Measurements from ENCODE around the gene GLIS1.

The GLIS1 gene

DNA sequence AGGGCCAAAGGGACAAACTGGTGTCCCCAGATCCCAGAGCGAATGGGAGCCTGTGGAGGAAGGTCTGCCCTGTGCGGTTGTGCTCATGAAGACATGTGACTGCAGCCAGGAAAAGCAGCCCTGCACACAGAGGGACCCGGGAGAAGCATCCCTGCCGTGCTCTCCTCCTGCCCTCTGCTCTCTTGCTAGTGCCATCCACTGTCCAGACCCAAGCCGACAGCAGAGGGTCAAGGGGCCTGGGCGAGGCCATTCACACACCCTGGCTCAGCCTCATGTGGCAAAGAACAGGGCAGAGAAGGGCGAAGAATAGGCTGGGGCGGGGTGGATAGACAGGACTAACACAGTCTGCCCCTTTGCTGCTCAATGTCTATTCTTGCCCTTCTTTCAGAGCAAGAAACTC, 262.4 kb downstream of the GLIS1 start:
- no peak for DNase-seq

DNA sequence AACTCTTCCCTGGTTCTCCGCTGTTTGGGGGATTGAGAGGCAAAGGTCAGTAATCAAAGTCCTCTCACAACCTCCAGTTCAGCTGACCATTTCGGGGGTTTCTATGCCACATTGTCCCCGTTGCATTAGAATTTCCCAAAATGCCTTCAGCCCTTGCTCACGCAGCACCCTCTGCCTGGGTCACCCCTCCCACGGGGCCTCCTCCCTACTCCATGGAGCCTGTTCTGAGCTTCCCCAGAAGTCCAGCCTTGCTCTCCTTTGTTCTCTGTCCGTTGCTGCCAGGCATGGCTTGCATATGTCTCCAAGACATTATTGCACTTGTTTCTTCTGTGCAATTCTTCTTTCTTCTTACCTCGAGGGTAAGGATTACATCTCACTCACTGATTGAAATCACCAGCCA, 263.3 kb downstream of the GLIS1 start:
- no peak for DNase-seq

DNA sequence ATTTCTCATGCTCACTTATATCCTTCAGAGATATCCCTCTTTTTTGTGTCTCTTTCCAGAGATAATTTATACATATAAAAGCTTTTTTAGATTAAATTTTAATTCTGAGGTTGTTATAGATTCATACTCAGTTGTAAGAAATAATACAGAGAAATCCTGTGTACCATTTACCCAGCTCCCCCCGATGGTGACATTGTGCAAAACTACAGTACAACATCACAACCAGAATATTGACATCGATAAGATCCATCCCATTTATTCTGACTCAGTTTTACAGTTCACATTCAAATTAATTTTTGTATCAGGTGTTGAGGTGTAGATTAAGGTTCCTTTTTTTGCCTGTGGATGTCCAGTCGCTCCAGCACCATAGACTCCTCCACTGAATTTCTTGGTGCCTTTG, 265.5 kb downstream of the GLIS1 start:
- no peak for DNase-seq

DNA sequence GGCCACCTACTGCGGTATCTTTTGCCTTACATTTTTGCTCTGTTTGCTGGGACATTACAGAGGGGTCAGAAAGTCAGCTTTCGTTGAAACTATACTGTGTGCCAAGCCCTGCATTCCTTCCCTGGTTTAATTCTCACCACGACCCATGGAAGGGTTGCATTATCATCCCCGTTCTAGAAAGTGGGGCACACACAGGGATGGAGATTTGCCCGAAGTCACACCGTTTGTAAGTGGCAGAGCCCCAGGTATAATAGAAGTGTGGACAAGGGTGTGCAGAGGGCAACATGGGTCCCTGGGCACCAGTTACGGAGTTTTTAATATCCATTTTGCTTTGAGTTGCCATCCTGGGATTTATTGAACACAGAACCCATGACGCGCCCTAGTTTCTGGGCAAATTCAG, 268.0 kb downstream of the GLIS1 start:
- DNase-seq = no peak

DNA sequence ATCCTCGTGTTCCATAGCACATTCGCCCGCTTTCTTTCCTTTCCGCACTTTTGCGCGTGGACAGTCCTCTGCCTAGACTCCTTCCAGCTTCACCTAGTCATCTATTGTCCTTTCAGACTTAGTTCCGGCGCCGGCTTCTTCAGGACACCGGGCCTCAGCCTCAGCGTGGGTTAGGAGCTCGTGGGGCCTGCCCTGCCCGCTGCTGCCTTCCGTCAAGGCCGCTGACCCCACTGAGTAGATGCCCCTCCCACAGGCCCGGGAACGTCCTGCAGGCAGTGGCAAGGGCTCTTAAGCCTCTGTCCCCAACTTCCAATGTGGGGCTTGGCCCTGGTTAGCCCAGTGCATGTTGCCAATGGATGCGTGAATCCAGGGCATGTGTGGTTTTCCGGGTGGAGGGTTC, 268.4 kb downstream of the GLIS1 start:
- DNase-seq = no peak

DNA sequence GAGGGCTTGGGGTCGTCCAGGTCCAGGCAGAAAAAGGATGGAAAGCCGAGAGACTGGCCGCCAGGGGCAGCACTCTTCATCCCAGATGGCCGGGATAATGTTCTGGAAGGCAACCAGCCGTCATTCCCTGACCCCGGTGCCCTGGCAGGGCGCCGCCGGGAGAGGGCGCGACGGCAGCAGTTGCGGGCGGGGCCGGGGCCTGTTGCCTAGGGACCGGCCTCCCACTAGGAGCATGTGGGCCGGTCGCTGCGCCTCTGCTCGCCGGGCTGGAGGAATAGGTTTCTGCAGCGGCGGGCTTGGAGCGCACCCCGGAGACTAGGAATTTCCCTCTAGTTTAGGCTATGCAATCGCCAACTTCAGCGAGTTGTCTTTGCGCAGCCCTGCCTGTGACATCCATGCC, 268.8 kb downstream of the GLIS1 start:
- peak; percentile 74 for DNase-seq

DNA sequence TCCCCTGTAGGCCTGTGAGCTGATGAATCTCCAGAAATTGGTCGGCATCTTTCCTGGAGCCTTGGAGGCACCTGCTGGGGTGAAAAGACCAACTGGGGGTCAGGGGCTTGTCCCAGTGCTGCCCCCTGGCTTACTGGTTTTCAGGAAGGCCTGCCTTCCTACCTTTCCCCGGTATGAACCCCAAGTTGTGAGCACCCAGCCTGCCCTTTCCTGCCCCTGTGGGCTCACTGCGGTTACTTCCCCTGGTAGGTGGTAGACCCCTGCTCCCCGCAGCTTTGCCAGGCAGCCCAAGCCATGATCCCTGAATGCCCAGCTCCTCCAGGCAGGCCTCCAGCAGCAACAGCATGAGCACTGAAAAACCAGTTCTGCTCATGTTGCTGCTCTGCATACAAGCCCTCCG, 269.6 kb downstream of the GLIS1 start:
- DNase-seq = no peak

DNA sequence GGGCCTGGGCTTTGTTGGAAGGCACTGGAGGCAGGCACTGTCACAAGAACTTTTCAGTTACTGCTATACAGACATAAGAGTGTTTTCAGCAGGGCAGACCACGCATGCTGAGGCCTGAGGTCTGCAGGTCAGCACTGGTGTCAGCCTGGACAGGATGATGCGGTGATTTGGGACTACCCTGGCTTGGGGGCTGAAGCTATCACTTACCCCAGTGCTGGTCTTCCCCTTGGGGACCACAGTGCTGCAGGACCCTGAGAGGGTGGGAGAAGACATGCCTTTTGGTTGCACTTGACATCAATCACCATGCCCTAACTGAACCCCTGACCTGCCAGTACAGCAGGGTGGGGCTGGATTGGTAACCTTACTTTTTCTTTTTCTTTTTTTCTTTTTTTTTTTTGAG, 270.6 kb downstream of the GLIS1 start:
- DNase-seq = no peak

DNA sequence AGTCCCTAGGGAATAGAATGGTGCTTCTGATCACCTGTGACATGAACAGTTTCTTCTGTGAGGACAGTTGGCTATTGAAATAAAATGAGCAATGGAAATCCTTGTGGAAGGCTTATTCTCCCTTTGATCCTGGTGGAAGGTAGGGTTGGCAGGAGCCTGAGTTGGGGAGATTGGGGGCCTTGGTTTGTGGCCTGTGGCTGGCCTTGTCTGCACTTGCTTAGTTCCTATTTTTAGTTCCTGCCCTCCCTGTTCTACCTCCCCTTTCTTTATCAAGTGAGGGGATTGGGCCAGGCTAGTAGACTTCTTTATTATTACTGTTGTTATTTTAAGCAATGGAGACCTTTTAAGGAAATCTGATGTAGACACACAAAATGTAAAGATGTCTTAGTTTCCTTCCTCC, 271.6 kb downstream of the GLIS1 start:
- DNase-seq = no peak

DNA sequence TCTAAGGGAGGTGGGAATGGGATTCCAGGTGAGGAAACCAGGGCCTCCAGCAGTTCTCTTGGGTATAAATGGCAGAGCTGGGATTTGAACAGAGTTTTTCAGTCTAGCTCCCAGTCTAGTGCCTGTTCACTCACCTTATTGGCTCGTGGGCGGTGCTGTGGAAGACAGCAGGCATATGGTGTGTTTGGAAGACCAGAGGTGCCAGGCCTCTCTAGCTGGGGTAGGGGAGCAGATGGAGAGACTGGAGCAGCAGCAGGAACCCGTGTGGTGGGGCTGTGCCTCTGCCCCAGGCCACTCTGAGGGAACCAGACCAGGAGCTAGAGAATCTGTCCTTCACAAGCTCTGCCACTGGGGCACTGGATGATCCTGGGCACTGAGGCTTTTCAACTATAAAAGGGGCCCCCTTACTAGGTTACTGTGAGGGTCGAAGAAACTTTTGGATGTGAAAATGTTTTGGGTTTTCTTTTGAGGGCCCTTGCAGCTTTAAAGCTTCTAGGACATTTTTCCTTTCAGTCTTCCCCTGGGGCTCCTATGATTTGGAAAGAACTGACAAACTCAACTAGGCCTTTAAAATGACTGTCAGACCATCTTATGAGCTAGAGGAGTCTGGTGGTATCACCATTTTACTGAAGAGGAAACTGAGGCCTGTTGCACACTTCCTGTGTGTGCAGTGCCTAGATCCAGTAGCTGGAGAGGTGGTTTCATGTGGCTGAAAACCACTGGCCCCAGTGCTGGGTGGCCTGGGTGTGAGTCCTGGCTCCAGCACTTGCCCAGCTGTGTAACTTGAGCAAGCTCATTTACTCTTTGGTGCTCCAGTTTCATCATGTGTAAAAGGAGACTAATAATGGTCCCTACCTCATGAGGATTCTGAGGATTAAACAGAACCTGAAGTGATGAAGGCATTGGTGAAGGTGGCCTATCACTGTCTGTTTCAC, 273.7 kb downstream of the GLIS1 start:
- DNase-seq = no peak

DNA sequence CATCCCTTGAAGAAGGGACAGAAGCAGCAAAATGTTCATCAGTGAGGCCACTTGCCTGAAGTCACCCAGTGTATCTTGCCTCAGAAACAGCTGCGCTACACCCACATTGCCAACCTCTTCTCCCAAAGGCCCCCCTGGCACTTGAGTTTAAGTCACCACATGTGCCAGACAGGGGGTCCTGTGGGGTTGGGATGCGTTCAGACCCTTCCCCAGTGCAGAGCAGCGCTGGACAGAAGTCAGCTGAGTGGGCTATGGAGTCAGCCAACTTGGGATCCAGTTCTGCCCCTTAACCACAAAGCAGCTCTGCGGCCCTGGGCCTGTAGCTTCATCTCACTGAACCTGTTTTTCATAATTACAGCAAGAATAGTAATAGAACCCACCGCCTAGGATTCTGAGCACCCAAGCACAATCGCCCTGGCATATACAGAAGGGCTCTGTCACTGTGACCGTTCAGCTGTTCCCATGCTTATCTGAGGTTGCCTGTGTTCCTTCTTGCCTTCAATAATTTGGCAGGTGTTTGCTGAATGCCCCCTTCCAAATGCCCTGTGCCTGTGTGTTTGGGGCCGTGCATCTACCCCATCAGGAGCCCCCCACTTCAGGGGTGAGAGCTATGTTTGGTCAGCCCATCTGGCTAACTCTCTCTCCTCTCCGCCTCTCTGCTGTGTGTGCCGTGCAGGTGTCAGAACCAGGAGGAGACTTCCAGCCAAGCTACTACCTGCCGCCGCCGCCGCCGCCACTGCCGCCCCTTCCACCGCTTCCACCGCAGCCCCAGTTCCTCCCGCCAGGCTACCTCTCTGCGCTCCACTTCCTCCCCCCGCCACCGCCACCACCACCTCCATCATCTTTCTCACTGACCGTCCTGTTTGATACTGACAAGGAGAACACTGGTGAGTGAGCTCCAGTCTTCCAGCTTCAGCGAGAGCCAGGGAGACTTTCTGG, 274.7 kb downstream of the GLIS1 start:
- DNase-seq = no peak

DNA sequence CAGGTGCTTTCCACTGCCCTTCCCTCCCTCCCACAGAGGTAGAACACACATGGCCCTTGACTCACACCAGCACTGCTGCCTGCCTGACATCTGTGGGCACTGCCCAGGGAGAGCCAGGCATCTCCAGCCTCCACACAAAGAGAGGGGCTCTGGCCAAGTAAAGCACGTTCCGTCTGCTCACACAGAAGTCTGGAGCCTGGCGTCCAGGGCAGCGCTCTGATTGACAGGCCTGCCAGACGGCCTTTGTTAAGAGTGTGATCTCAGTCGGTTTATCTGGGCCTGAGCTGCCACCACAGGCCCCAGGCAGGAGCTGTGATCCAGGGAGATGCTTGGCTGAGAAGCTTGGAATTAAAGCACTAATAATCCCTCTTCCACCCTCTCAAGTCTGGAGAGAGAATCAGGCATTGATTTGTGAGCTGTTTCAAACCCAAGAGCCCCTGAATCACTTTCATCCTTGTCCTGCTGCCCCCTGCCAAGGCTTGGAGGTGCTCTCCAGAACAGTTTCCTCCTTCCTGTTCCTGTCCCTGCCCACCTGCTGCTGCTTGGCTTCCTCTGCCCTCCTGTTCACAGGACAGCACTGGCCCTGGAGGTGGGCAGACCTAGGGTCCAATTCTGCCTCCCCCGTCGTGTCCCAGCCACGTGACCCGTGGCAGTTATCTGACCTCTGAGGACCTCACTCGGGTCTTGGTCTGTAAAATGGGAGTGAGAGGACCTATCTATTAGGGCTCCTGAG, 276.0 kb downstream of the GLIS1 start:
- DNase-seq = no peak

DNA sequence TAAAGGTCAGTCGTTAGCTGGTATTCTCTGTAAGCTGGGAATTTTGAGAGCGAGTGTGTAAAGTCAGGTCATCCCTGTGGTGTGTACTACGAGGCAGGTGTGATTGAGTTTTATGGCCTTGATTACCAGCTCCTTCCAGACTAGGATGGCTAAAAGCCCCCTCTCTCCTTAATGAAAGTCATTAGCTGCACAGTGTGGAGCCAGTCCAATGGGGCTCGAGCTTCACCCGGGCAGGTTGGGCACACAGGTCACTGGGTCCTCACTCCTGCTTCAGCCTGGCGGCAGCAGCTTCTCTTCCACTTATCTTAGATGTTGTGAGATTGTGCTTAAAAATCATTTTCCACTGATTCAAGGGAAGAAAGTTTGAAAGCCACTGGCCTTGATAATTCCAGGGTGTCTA, 276.8 kb downstream of the GLIS1 start:
- no peak for DNase-seq

DNA sequence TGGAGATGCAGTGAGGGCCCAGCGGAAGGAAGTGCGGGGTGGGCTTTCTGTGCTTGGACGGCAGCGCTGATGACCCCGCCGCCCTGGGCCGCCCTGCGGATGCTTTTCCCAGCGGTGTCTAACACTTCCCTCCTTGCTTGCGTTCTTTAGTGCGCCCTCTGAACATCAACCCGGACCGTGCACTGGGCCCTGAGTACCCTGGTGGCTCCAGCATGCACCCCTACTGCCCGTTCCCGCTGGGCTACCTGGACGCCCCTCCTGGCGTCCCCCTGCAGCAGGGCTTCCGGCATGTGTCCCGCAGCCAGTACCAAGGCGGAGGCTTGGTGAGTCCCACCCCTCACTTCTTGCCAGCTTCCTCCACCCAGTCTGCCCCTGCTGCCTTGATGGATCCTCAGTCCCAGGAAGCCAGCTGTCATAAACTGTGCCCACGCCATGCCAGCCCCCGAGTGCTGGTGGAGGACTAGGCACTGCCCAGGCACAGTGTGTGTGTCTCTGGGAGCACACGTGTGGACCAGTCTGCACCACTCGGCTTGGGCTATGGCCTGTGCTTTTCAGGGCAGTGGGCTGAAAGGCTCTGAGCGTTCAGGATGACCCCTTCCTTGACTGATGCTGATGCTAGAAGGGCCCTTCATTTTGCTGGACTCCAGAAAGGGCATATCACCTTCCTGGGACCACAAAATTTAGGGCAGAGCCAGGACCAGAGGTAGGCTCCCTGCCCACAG, 277.5 kb downstream of the GLIS1 start:
- DNase-seq = no peak

DNA sequence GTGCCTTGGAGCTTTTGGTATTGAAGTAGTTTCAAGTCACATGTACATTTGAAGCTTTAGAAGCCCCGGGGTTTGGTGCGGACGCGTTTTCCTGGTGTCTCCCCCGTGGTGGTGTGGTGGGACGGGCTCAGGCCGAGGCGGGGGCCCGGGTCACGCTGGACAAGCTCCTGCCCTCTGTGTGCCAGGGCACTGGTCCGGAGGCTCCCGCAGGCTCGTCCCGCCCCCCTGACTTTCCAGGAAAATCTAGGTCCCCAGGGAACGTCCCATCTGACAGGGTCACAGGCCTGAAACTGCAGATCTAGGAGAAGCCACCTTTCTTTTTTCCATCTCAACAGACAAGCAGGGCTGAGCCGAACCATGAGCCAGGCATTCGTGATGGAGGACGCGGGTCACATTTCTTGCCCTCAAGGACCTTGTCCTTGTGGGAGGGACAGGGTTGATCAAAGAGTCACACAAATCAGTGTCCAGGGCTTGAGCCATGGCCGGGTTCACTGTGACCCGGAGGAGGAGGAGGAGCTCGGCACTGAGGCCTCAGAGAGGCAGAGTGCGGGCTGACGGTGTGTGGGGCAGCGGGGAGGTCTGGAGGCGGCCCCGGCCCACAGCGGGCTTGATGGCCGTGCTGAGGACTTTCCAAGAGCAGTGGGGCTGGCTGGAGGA, 278.2 kb downstream of the GLIS1 start:
- no peak for DNase-seq

DNA sequence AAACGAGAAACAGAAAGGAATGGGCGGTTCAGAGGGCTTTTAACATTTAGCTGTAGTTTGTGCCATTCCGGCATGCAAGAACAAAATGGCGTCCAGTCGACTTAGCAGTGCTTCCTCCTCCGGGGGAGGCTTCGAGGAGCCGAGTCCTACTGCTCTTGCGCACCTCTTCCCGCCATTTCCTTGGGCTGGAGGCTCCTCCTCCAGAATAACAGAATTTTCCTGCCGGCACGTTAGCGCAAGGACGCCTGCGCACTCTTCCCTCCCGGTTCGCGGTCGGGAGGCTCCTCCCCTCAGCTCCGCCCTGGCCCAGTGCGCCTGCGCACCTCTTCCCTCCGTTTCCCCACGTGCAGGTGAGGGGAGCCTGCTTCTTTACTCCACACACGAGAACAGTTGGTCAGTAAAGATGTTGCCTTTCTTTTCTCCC, 278.7 kb downstream of the GLIS1 start:
- no peak for DNase-seq

DNA sequence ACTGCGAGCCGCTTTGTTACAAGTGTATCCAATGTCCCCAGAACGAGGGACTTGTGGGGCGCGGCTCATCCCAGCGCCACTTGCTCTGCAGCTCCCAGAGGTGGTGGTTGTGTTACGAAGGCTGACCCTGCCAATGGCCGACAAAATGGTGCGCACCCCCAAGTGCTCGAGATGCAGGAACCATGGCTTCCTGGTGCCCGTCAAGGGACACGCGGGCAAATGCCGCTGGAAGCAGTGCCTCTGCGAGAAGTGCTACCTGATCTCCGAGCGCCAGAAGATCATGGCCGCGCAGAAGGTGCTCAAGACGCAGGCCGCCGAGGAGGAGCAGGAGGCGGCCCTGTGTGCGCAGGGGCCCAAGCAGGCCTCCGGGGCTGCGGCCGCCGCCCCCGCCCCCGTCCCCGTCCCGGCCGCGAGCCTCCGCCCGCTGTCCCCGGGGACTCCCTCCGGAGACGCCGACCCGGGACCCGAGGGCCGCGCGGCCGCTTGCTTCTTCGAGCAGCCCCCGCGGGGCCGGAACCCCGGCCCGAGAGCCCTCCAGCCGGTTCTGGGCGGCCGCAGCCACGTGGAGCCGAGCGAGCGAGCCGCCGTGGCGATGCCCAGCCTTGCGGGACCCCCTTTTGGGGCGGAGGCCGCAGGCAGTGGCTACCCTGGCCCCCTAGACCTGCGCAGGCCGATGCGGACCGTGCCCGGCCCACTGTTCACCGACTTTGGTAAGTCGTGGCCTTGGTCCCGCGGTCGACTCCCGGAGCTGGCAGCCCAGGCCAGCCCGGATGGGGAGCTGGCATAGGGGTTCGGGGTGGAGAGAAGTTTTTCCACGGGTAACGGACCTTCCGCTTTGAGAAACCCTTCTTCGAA, 279.4 kb downstream of the GLIS1 start, which contains the start of gene DMRTB1:
Gene DMRTB1, plus strand, starts transcription at position 79 of the 855 bp plus-strand sequence. Its CDS starts 55 bp downstream, at position 134.
- DNase-seq = no peak

DNA sequence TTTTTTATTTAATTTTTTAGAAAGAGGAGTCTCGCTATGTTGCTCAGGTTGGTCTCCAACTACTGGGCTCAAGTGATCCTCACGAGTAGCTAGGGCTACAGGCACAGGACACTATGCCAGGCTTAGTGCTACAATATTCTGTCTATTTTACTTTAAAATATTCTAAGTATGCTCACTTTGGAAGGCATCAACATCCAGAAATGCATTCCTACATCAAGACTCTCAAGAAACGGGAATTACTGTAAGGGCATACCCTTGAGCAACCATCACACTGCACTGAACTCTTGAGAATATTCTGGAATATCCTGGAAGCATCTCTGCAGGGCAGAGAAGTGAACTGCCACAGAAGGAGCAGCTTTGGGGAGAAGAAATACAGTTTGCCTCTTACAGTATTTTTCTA, 280.3 kb downstream of the GLIS1 start:
- no peak for DNase-seq
